Measurements from ENCODE around the gene PBLD.
"Not testable (repeated sequence)": the region's sequence is repeated elsewhere in the genome, so short reads cannot be mapped to it uniquely, and the experiment has no call there.

Gene PBLD

GRCh38 chr10:68330852-68331454 lies 1.8 kb downstream of the PBLD start:
- DNase-seq (ENCODE audit: low spot score): no peak

DNA sequence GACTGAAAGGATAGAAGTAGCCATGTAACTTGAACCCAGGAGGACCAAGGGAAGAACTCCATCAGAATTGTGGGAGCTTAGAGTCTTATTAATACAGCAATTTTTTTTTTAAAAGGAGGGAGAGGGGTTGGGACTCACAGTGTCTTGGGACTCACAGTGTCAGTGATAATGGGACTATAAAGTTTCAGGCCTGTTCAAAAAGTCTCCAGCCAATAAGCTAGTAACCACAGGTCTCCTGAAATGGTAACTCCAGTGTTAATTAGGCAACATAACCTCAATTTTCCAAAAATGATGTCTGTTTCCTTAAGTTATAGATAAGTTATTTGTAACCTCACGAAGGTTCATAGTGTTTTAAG lies 3.2 kb downstream of the PBLD start:
- no peak for DNase-seq (ENCODE audit: low spot score)

DNA sequence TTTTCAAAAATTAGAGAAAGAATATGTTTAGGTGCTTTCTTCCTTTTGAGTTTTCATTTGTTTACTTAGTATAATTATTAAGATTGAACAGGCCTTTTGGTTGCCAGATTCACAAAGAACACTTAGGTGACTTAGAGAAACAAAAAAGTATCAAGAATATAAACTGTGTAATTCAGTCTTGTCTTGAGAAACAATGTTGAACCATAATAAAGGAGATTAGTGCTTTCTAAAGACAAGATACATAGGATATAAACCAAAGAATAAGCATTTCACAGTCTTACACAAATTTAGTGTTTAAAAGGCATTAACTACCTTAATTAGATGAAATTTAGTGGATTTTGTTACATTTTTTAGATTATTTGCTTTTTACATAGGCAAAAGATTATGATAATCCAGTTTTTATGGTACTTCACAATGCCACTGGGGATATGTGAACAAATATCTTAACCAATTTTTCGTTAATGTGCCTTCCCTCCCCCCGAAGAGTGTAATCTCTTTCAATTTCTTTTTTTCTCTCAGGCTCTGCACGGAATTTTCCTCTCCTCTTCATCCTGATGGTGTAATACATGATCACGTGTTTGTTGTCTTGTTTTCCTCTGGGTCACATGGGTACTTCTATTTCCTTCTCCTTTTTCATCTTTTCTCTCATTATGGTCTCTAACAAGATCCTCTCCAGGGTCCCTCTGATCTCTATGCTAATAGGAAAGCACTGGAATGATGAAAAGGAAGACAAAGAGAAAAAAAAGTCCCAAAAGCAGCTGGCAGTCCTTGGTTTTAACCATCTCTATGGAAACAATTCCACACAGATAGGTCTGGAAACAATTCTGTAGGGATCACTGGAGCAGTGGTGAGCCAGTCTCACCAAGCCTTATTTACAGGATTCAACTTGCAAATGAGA lies 4.6 kb downstream of the PBLD start:
- DNase-seq (ENCODE audit: low spot score): peak; percentile 53

DNA sequence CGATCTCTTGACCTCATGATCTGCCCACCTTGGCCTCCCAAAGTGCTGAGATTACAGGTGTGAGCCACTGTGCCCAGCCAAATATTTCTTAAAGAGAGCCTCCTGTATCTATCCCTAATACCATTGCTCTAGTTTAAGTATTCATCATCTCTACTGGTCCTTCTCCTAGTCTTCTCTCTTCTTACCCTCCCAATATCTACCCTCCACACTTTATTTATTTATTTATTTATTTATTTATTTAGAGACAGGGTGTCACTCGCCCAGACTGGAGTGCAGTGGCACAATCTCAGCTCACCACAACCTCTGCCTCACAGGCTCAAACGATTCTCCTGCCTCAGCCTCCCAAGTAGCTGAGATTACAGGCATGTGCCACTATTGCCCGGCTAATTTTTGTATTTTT lies 8.3 kb downstream of the PBLD start:
- not testable (repeated sequence) for DNase-seq (ENCODE audit: low spot score)

- DNase-seq (ENCODE audit: low spot score): no peak
Observed at GRCh38 chr10:68318331-68319059, 14.2 kb downstream of the PBLD start.

- no peak for DNase-seq (ENCODE audit: low spot score)
Observed at GRCh38 chr10:68315582-68315981, 17.1 kb downstream of the PBLD start.

DNA sequence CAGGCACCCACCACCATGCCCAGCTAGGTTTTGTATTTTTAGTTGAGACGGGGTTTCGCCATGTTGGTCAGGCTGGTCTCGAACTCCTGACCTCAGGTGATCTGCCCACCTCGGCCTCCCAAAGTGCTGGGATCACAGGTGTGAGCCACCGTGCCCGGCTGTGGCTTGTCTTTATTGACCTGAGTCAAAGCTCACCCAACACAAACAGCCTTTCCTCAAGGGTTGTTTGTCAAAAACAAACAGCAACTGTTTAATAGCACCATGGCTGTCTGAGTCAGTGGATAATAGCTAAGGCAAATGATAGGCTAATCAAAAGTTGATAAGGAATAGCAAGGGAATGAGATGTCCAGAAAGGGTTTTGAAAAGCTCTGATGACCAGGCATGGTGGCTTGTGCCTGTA lies 17.8 kb downstream of the PBLD start:
- not testable (repeated sequence) for DNase-seq (ENCODE audit: low spot score)

GRCh38 chr10:68310531-68310930 lies 22.2 kb downstream of the PBLD start:
- DNase-seq (ENCODE audit: low spot score): no peak

- DNase-seq (ENCODE audit: low spot score): no peak
Observed at GRCh38 chr10:68305854-68306253, 26.9 kb downstream of the PBLD start.

DNA sequence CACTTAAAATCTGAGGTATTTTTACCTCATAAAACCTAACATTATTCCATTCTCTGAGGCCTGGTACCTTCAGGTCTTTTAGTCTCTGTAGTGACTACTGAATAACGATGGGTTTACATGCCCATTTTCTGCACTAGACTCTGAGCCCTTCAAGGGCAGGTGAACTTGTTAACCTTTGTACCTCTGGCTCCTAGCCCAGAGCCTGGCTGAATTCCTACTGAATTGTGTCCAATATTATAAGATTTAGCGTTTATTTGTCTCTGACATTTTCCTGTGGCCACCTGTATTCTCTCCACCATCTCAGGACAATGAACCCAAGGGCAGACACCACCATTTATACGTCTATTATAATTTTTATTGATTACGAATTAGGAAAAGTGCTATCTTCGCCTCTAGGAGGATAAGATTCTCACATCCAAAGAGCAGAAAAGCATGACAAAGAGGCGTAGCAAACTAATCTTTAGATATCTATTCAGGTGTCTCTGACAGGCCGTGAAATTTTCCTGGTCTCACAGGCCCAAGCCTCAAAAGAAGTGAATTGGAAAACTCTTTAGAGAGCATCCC lies 28.8 kb downstream of the PBLD start:
- DNase-seq (ENCODE audit: low spot score): no peak

GRCh38 chr10:68302871-68303270 lies 29.9 kb downstream of the PBLD start:
- DNase-seq (ENCODE audit: low spot score): no peak

DNA sequence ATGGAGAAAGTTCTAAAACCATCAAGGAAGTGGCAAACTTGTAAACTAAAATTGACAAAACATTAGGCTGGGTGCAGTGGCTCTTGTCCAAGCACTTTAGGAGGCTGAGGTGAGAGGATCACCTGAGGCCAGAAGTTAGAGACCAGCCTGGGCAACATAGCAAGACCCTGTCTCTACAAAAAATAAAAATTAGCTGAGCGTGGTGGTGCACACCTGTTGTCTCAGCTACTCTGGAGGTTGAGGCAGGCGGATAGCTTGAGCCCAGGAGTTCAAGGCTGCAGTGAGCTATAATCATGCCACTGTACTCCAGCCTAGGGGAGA lies 30.3 kb downstream of the PBLD start:
- no peak for DNase-seq (ENCODE audit: low spot score)

DNA sequence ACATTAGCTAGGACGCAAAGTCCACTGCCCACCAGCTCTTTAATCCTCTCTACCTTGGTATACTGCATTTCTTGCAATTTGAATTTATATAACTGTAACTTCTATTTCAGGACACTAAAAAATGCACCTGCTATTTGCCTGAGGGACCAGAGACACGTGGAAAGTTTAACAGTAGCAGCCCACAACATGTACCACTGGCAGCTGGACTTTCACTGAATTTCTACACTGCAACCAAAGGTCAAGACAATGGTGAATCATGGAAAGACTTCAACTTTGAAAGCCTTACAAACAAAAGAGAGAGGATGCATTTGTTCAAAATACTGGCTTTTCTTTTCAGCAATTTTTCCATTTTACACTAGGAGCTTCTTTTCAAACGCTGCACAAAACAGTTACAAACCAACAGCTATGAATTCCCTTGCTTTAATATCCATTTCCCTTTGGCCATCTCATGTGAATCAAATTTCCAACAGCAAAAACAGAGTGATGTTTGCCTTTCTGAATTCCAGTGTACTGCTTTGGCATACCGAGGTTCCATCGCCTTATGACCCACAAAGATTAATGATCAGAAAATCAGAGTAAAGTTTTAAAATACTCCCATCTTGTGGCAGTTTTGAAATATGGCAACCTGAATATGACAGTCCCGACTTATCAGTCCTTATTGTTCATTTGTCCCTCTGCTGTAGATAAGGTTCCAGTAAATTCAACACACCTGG lies 30.8 kb downstream of the PBLD start:
- peak; percentile 58 for DNase-seq (ENCODE audit: low spot score)

DNA sequence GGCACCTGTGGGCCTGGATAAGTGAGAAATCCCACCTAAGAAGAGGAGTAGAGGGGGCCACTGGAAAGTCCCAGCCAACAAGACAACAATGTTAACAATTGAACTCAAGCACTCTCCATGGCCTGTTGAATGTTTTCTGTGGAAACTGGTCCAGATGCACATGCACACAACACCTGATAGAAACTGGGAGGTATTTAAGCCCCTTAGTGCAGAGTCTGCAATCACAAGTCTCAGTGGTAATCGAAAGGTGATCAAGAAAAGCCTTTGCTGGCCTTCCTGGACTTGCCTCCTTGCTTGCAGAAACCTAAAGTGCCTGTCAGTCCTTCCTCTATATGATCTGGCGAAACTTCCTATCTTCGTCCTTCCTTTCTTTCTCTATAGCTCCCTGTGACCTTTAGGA lies 31.4 kb downstream of the PBLD start:
- DNase-seq (ENCODE audit: low spot score): no peak

DNA sequence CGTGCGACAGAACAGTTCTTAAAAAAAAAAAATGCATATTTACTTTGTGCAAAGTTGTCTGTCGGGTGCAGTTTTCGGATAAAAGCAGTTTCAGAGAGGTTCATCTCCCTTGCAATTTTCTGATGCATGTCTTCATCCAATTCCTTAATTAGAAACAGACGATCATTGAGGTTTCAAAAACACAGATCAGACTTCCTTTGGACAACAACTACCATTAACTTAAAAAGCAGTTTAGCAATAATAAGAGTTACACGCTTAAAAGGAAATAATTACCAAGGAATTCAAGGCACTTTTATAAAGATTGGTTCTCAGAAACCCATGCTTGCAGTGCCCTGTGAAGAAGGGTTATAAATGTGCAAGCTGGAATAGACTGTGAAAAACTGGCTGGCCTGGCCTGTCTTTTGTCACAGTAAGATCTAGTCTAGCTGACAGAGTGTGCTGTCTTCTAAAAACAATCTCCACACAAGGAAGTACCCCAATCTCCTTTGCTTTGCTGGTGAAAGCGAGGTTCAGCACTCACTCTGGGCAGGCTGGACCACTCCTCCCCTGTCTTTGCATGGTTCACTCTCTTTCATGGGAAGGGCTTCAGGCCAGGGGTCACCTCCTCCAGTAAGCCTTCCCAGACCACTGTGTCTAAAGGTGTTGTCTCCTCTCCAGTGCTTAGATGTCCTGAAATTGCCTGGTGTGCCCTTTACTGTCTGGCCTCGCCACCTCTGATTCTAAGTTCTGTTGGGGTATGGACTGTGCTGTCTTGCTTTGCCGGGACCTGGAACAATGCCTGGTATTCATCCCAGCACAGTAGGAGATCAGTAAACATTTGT lies 35.7 kb downstream of the PBLD start:
- no peak for DNase-seq (ENCODE audit: low spot score)

GRCh38 chr10:68290736-68291135 lies 42.0 kb downstream of the PBLD start:
- DNase-seq (ENCODE audit: low spot score): no peak

DNA sequence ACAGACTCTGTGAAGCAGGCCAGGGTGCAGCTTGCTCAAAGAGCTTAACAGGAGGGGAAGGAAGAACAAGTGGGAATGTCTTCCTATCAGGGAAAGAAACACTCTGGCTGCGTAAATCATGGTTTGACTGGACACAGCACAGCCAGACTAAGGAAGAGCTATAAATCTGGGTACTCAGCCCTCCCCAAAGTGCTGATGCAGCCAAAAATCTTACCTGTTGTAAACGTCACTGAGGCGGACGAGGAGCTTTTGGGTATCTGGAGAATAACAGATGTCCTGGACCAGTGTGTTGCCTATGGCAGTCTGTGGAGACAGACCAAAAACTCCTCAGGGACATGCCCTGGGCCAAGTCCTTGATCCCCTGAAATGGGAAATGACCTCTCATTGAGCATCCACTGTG lies 44.0 kb downstream of the PBLD start:
- DNase-seq (ENCODE audit: low spot score): no peak

DNA sequence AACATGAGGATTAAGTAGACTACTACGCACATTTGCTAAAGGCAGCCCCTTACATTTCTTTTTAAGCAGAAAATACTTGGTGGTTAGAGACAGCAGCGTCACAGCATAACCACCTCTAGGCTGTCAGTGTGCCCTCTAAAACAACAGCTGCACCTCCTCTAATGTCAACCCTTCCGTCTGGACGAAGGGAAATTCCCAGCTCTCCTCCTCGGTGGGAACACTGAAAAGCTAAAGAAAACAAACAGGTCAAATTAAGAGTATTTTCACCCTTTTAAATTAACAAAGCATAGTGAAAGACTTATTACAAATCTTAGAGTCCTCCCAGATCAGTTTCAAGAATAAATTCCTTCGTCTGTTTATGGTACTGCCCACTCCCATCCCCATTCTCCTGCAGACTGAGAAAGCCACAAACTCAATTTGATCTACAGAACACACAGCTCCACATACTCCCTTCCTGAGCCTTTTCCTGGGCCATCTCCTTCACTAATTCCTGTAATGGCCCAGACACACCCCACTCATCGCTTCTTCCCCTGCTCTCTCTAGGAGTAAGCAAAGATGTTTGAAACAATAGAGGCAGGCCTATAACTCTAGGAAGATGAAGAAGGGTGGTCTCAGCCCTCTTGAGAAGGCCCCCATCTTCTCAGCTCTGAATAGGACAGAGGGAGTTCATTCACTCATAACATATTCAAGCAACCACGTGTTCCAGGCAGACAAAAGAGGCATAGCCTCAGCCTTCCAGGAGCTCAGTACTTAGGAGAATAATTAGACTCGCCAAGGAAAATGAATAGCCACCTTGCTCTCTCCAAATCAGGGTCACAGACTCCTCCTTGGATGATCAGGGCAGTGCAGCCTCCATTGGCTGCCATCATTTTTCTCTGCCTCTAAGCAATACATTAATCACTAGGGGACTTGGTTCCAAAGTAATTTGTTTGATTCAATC lies 48.4 kb downstream of the PBLD start:
- no peak for DNase-seq (ENCODE audit: low spot score)

DNA sequence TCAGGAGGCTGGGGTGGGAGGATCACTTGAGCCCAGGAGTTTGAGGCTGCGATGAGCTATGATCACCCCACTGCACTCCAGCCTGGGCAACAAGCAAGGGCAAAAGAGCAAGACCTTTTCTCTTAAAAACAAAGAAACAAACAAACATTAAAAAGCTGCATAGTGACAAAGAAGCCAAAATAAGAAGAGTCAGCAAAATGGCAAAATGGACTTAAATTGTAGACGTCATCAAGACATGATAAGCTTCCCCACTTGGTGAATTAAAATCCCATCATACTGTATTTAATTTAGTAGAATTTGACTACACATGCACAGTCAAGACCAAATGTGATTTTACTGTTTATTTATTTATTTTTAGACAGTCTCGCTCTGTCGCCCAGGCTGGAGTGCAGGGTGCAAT lies 52.0 kb downstream of the PBLD start:
- no peak for DNase-seq (ENCODE audit: low spot score)

Measured in AG08396 (cell line).